DOHH2 (cell line): ENCODE results near the gene GRIK2.

ENCODE experiments used
- CTCF ChIP-seq: fragments of 200-600 bp; sonication (generic); IDR thresholded peaks from one replicate; pipeline ENCODE4 v1.5.1; 2014; ENCODE audit warnings: antibody characterized with exemption, mild to moderate bottlenecking, low read depth, low read length; ENCODE audit not compliant: poor library complexity, severe bottlenecking
- EZH2phosphoT487 ChIP-seq: fragments of 200-600 bp; sonication (generic); IDR thresholded peaks from 2 replicates; pipeline ENCODE4 v1.6.1; 2017; ENCODE audit warnings: borderline replicate concordance, mild to moderate bottlenecking, antibody characterized with exemption, low read length, moderate library complexity, mixed read lengths

GRCh38 chr6:101887532-101887931, 494.0 kb downstream of the GRIK2 start:
- TF ChIP-seq CTCF (no peak), EZH2phosphoT487 (no peak)
